HG03095 (cell line): Measurements from ENCODE around the gene GABRD.

Experiments
- ATAC-seq: cut with Tn5 transposase; IDR thresholded peaks from one replicate; pipeline ENCODE4 v1.9.1; 2021; ENCODE audit warnings: moderate library complexity; ENCODE audit not compliant: unreplicated experiment

Gene GABRD

DNA sequence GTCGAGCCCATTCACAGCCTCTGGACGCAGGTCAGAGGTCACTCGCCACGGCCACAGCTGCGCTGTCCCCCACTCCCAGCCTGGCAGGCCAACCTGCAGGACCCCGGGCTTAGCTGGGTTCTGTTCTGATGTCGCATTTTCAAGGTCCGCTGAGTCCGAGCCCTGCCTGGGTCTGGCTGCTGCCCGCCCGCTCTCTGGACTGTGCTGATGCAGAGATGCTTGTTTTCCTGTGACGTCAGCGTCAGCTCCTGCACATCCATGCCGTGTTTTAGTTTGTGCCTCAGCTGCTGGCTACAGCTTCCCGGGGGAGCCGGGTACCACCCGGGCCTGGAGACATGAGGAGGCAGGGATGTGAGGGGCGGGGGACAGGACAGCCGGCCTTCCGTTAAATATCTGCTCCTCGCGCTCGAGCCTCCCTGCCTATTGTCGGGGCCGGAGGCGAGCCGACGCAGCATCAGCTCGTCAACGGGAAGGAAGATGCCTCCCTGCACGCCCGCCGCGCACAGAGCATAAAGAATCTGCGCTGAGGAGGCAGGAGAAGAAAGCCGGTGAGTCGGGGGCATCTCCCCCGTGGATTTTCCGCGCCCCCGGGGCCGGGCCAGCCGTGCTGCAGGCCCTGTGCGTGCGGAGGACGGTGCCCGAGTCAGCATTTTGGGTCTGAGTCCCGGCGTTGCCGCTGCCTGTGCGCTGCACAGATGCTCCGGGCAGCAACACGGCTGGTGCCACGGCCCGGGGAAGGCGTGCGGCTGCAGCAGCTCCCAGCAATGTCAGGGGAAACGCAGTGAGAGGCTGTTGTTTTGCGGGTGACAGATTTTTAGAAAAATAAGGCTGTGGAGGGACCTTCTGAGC lies 54.5 kb downstream of the GABRD start:
- ATAC-seq, result no peak

DNA sequence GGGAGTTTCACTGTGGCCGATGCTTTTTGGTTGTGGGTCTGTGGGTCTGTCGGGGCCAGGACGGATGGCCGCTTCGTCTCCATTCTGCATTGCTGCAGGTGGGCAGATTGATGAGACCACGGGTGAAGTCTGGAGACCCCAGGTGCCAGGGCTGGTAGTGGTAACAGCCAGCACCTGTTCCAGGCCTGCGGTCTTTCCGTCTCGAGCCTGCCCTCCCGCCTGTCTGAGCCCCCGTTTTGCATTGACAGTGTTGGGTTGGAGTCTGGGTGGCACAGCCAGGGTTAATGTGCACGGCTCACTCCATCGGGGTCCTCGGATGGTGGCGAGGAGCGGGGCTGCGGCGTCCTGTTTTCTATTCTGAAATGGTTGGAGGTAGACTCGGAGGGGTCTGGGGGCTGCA lies 55.3 kb downstream of the GABRD start:
- no peak for ATAC-seq

DNA sequence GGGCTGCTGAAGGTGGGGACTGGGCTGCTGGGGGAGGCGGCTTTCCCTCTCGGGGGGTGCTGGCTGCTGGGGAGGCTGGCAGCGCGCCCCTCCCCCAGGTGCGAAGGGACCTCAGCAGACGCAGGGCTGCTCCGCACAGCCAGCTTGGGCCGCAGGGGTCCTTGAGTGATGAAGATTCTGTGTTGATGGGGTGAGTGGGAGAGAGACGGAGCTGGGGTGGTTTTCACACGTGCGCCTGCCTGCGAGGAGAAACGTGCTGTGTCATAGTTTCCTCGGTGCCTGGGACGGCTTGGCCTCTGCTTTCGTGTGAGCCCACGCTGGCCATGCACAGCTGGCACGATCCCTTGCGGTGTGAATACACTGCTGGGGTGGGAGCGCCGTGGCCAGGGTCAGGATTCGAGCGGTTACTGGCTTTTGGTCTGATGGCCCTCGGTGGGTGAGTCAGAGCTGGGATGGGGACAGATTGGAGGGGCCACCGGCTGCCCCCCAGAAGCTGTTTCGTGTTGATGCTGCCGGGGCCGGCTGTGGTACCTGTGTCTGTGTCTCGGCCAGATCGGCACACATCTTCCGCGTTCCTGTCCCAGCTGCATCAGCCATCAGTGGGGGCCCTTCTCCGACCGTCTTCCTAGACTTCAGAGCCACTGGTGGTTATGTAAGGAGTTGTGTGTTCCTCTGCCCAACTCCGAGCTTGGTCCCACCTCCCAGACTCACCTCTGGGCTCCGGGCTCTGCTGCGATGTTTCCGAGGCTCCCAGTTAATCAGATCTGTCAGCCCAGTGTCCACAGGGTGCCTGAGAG lies 56.0 kb downstream of the GABRD start:
- ATAC-seq, result no peak

DNA sequence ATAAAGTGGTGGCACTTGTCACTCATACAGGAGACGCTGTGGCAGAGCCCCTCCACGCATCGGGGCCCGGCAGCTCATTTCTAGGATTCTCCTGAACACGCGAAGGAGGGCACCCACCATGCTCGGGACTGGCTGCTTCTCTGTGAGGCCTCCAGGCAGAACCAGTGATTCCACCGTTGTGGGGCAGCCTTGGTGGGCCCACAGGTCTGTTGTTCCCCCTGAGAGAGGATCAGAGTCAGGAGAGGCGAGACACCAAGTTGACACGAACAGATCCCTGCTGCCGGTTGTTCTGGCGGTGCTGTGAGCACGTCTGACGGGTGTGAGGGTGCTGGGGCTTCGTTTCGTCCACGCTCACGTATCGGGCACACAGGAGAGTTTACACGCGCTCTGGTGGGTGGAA lies 57.7 kb downstream of the GABRD start:
- no peak for ATAC-seq

DNA sequence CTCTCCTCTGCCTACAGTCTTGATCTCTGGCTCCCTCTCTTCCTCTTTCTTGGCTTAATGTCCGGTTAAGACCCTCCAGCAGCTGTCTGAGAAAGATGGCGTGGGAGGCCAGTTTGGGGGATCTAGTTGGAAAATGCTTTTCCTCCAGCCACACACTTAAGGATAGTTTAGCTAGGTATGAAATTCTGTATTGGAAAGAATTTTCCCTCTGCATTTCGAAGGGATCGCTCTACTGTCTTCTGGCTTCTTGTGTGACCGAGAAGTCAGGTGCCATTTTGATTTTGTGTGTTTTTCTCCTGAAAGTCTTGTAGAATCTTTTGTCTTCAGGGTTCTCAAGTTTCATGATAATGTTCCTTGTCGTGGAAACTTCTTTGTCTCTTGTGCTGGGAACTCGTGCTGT lies 59.0 kb downstream of the GABRD start:
- no peak for ATAC-seq

DNA sequence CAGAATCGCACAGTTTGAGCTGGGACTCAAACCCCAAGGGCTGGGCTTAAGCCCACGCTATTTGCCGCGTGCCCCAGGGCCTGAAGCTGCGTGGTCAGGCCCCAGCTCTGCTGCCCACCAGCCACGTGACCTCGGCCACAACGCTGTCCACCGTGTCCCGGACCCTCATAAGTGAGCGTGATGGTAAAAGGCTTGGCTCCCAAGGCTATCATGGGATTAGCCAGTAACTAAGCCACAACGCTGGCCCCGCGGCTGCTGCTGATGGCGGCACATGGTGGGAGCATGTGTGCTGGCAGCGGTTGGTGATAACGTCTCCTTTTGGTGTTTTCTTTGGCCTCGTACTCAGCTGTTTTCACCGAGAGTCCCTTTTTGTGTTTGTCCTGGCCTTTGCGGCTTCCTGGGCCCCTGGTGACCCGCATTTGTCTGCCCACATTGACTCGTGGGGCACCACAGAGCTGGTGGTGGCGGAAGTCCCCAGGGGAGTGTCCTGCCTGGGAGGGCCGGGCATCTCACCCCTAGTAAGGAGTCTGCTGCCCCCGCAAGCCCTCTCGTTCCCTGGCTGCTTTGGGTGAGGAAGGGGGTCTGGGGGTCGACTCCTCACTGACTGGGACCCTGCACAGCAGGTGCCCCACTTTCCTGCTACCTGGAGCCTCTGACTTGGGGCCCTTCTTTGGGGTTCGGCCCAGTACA lies 60.4 kb downstream of the GABRD start:
- no peak for ATAC-seq

DNA sequence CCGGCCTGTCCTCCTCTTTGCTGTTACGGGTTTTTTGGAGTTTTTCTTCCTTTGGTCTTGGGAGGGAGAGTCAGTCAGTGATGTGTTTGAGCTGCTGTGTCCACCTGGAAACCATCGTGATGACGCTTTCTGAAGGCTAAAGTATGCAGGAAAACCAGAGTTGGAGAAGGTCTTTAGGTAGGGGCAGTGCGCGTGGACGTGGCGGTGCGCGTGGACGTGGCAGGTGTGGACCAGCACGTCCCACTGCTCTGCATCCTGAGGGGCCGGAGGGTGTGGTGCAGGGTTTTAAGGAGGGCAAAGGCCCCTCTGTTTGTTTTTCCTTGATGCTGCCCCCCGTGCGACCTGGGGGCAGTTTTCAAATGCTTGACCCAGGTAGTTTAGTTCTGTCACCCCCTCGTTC lies 61.0 kb downstream of the GABRD start:
- no peak for ATAC-seq
